H9 (cell line): ENCODE measurements around the gene PLCH2. TPM values are rescaled to one million over a fixed set of nuclear protein-coding genes. Genes with fewer than 3 reads are reported as not detected.

Source experiments
- DNase-seq: peaks from one replicate; pipeline ENCODE4 v3.0.0-alpha.2; 2017
- H2AFZ ChIP-seq: one replicate; pipeline ENCODE4 v1.6.1; 2013; ENCODE audit warnings: mild to moderate bottlenecking, low read length, control low read depth, moderate library complexity
- H2AK5ac ChIP-seq: 2 replicates; pipeline ENCODE4 v1.6.1; 2013; ENCODE audit warnings: low read length, control low read depth, mixed read lengths; ENCODE audit not compliant: insufficient read length
- H2BK120ac ChIP-seq: one replicate; pipeline ENCODE4 v1.6.1; 2013; ENCODE audit warnings: low read depth, mild to moderate bottlenecking, low read length, control low read depth, inconsistent platforms; ENCODE audit not compliant: poor library complexity, severe bottlenecking
- H2BK12ac ChIP-seq: 2 replicates; pipeline ENCODE4 v1.6.1; 2013; ENCODE audit warnings: low read length, control low read depth, mixed read lengths, low read depth; ENCODE audit not compliant: insufficient read length
- H2BK15ac ChIP-seq: 2 replicates; pipeline ENCODE4 v1.6.1; 2013; ENCODE audit warnings: low read depth, low read length, control low read depth
- H2BK20ac ChIP-seq: one replicate; pipeline ENCODE4 v1.6.1; 2013; ENCODE audit warnings: low read depth, mild to moderate bottlenecking, low read length, control low read depth, inconsistent platforms; ENCODE audit not compliant: poor library complexity, severe bottlenecking
- H2BK5ac ChIP-seq: 2 replicates; pipeline ENCODE4 v1.6.1; 2013; ENCODE audit warnings: low read length, control low read depth, mixed read lengths; ENCODE audit not compliant: insufficient read length
- H3K14ac ChIP-seq: 2 replicates; pipeline ENCODE4 v1.6.1; 2013; ENCODE audit warnings: low read length, control low read depth; ENCODE audit not compliant: insufficient read depth
- H3K18ac ChIP-seq: 2 replicates; pipeline ENCODE4 v1.6.1; 2013; ENCODE audit warnings: low read depth, mild to moderate bottlenecking, mixed read lengths, low read length, control low read depth; ENCODE audit not compliant: insufficient read length
- H3K23ac ChIP-seq: 2 replicates; pipeline ENCODE4 v1.6.1; 2013; ENCODE audit warnings: low read length, control low read depth, mixed read lengths, low read depth; ENCODE audit not compliant: insufficient read length
- H3K23me2 ChIP-seq: 2 replicates; pipeline ENCODE4 v1.6.1; 2013; ENCODE audit warnings: low read depth, mild to moderate bottlenecking, mixed read lengths, low read length, control low read depth; ENCODE audit not compliant: insufficient read length, poor library complexity, severe bottlenecking
- H3K27ac ChIP-seq: 2 replicates; pipeline ENCODE4 v1.5.1; 2013; ENCODE audit warnings: low read length, control low read depth, mixed read lengths, low read depth; ENCODE audit not compliant: insufficient read length
- H3K27me3 ChIP-seq: 2 replicates; pipeline ENCODE4 v1.6.1; 2013; ENCODE audit warnings: low read length, control low read depth, inconsistent platforms; ENCODE audit not compliant: insufficient read depth
- H3K4ac ChIP-seq: 2 replicates; pipeline ENCODE4 v1.6.1; 2013; ENCODE audit warnings: low read depth, mild to moderate bottlenecking, control low read depth, inconsistent platforms, low read length, moderate library complexity
- H3K4me1 ChIP-seq: 2 replicates; pipeline ENCODE4 v1.6.1; 2013; ENCODE audit warnings: low read length, control low read depth, inconsistent platforms; ENCODE audit not compliant: insufficient read depth
- H3K4me2 ChIP-seq: 2 replicates; pipeline ENCODE4 v1.6.1; 2013; ENCODE audit warnings: low read length, control low read depth, mixed read lengths; ENCODE audit not compliant: insufficient read length, insufficient read depth
- H3K56ac ChIP-seq: 2 replicates; pipeline ENCODE4 v1.6.1; 2013; ENCODE audit warnings: low read depth, mild to moderate bottlenecking, mixed read lengths, low read length, control low read depth; ENCODE audit not compliant: insufficient read length
- H3K79me1 ChIP-seq: 2 replicates; pipeline ENCODE4 v1.6.1; 2013; ENCODE audit warnings: low read depth, mild to moderate bottlenecking, moderate library complexity, low read length, control low read depth, inconsistent platforms; ENCODE audit not compliant: insufficient read depth, poor library complexity, severe bottlenecking
- H3K79me2 ChIP-seq: 2 replicates; pipeline ENCODE4 v1.6.1; 2013; ENCODE audit warnings: low read length, control low read depth, inconsistent platforms; ENCODE audit not compliant: insufficient read depth
- H3K9ac ChIP-seq: 2 replicates; pipeline ENCODE4 v1.6.1; 2013; ENCODE audit warnings: low read length, control low read depth, mixed read lengths; ENCODE audit not compliant: insufficient read length; ENCODE audit errors: extremely low read depth
- H3K9me3 ChIP-seq: one replicate; pipeline ENCODE4 v1.6.1; 2013; ENCODE audit warnings: low read depth, low read length, inconsistent platforms; ENCODE audit not compliant: control insufficient read depth
- H3T11ph ChIP-seq: one replicate; pipeline ENCODE4 v1.6.1; 2013; ENCODE audit warnings: mild to moderate bottlenecking, low read length, control low read depth, inconsistent platforms
- H4K20me1 ChIP-seq: one replicate; pipeline ENCODE4 v1.6.1; 2013; ENCODE audit not compliant: control insufficient read depth, insufficient read length, insufficient read depth
- H4K5ac ChIP-seq: 2 replicates; pipeline ENCODE4 v1.6.1; 2013; ENCODE audit warnings: low read depth, mild to moderate bottlenecking, mixed read lengths, low read length, control low read depth; ENCODE audit not compliant: insufficient read length
- H4K8ac ChIP-seq: replicated peaks from 2 replicates; pipeline ENCODE4 v1.6.1; 2013; ENCODE audit warnings: low read length, control low read depth, mixed read lengths, low read depth; ENCODE audit not compliant: insufficient read length
- H4K91ac ChIP-seq: 2 replicates; pipeline ENCODE4 v1.6.1; 2013; ENCODE audit warnings: low read depth, mild to moderate bottlenecking, moderate library complexity, mixed read lengths, low read length, control low read depth; ENCODE audit not compliant: insufficient read length
- H3K27ac Mint-ChIP-seq, 3 experiments: 2 replicates in 2 of 3; 3 replicates in 1 of 3; pipeline ENCODE4 v1.8.0; 2020 to 2021; ENCODE audit warnings: mixed read lengths in 3 of 3, mild to moderate bottlenecking in 1 of 3, moderate library complexity in 1 of 3
- H3K27me3 Mint-ChIP-seq: 2 replicates; pipeline ENCODE4 v1.8.0; 2021; ENCODE audit warnings: low read depth, mild to moderate bottlenecking, moderate library complexity, mixed read lengths
- H3K36me3 Mint-ChIP-seq, 3 experiments: 2 replicates in 2 of 3; 3 replicates in 1 of 3; pipeline ENCODE4 v1.8.0; 2020 to 2021; ENCODE audit warnings: low read depth in 3 of 3, mixed read lengths in 3 of 3; ENCODE audit not compliant: insufficient read depth in 1 of 3
- H3K4me1 Mint-ChIP-seq, 2 experiments: 2 replicates each; pipeline ENCODE4 v1.8.0; 2020; ENCODE audit warnings: mixed read lengths in 2 of 2
- H3K4me3 Mint-ChIP-seq, 2 experiments: 2 replicates in 1 of 2; 3 replicates in 1 of 2; pipeline ENCODE4 v1.8.0; 2020 to 2021; ENCODE audit warnings: mild to moderate bottlenecking in 2 of 2, mixed read lengths in 2 of 2, moderate library complexity in 1 of 2
- H3K9me3 Mint-ChIP-seq, 2 experiments: 2 replicates in 1 of 2; 3 replicates in 1 of 2; pipeline ENCODE4 v1.8.0; 2020; ENCODE audit warnings: mild to moderate bottlenecking in 2 of 2, mixed read lengths in 2 of 2, moderate library complexity in 1 of 2
- CTCF ChIP-seq: fragments of 200-600 bp; sonication (generic); conservative IDR thresholded peaks from 3 replicates; pipeline ENCODE4 v1.8.0; 2021; ENCODE audit warnings: antibody characterized with exemption, mild to moderate bottlenecking
- WGBS: extraction: QIAGEN DNeasy Blood & Tissue Kit; methylation state at CpG from one replicate; pipeline ENCODE4 v1.1.7; 2013; ENCODE audit warnings: missing lambda C conversion rate, low lambda C conversion rate, mixed read lengths; ENCODE audit not compliant: insufficient read length; ENCODE audit errors: extremely low coverage; 5-methylcytosine and 5-hydroxymethylcytosine counted together
- total RNA-seq: library from RNA; stranded (reverse); gene quantifications from 2 replicates; pipeline ENCODE4 v1.2.1, GENCODE V29; 2021

Gene PLCH2
- total RNA-seq, 1 experiment from 2014 or later, result 0.09 TPM

- H2AK5ac ChIP-seq, result no peak overlapping the region
- WGBS, result no CpG with 5 or more reads among the region's 12 CpGs
- TF ChIP-seq CTCF, result no peak
- no peak for DNase-seq
- H2BK120ac ChIP-seq, result no peak overlapping the region
- no peak overlapping the region for H2BK12ac ChIP-seq
- no peaks in the 10 kb centered on the region for H4K20me1 ChIP-seq
- H3K27me3 Mint-ChIP-seq, result peaks cover 60% of the 10 kb centered on the region
- peaks cover 21% of the 10 kb centered on the region; the same call in 1 of the 2 replicates for H3K79me2 ChIP-seq
- no peak overlapping the region for H2AFZ ChIP-seq
- no peak overlapping the region for H3K23ac ChIP-seq
- no peaks in the 10 kb centered on the region; a peak in 2 of 5 replicates for H3K9me3 Mint-ChIP-seq
- no peak overlapping the region for H3T11ph ChIP-seq
- no peak overlapping the region for H2BK15ac ChIP-seq
- H3K18ac ChIP-seq, result no peak overlapping the region
- H3K4me2 ChIP-seq, result no peak overlapping the region
- H3K79me1 ChIP-seq, result peaks cover 16% of the 10 kb centered on the region
- H3K4me1 ChIP-seq, result peaks cover 2% of the 10 kb centered on the region; the same call in 1 of the 2 replicates
- H3K4me1 Mint-ChIP-seq, result peaks cover 25 to 29% of the 10 kb centered on the region in 2 experiments
- no peaks in the 10 kb centered on the region for H3K9me3 ChIP-seq
- no peak overlapping the region for H2BK5ac ChIP-seq
- peaks cover 37% of the 10 kb centered on the region; the same call in 1 of the 2 replicates for H3K27me3 ChIP-seq
- peaks cover 11% of the 10 kb centered on the region for H3K23me2 ChIP-seq
- no peak overlapping the region for H3K14ac ChIP-seq
- H4K5ac ChIP-seq, result no peak overlapping the region
- H3K36me3 Mint-ChIP-seq, result peaks cover 2 to 4% (median 3%) of the 10 kb centered on the region in 3 experiments; a peak in 3 of 7 replicates
- H3K27ac Mint-ChIP-seq, result no peak overlapping the region
- H3K9ac ChIP-seq, result no peak overlapping the region
- no peak overlapping the region for H3K4me3 Mint-ChIP-seq
- no peak overlapping the region for H3K4ac ChIP-seq
- no peak overlapping the region for H4K8ac ChIP-seq
- no peak overlapping the region for H3K27ac ChIP-seq
- no peak overlapping the region for H4K91ac ChIP-seq
- no peak overlapping the region for H3K56ac ChIP-seq
- no peak overlapping the region for H2BK20ac ChIP-seq
Observed at GRCh38 chr1:2528016-2528415, 51.9 kb downstream of the PLCH2 start.
